HAP-1 (cell line): ENCODE results near the gene VCL.
"Not testable (repeated sequence)": the region's sequence is repeated elsewhere in the genome, so short reads cannot be mapped to it uniquely, and the experiment has no call there.

Experiments
- DNase-seq, 2 experiments: peaks; one replicate each; pipeline ENCODE4 v3.0.0-alpha.2; 2016 to 2020; ENCODE audit warnings: low spot score in 2 of 2
- H3K27me3 ChIP-seq: fragments of 250-450 bp; sonication (Bioruptor Pico); 2 replicates; pipeline ENCODE4 v1.5.1; 2020; ENCODE audit warnings: low read depth, mild to moderate bottlenecking, moderate library complexity
- H3K36me3 ChIP-seq: fragments of 250-450 bp; sonication (Bioruptor Pico); replicated peaks from 2 replicates; pipeline ENCODE4 v1.5.1; 2020; ENCODE audit warnings: mild to moderate bottlenecking
- H3K4me1 ChIP-seq: fragments of 250-450 bp; sonication (Bioruptor Pico); 2 replicates; pipeline ENCODE4 v1.5.1; 2020; ENCODE audit warnings: mild to moderate bottlenecking
- H3K4me3 ChIP-seq: fragments of 250-450 bp; sonication (Bioruptor Pico); 2 replicates; pipeline ENCODE4 v1.5.1; 2020; ENCODE audit warnings: mild to moderate bottlenecking, moderate library complexity
- H3K9me3 ChIP-seq: fragments of 250-450 bp; sonication (Bioruptor Pico); 2 replicates; pipeline ENCODE4 v1.5.1; 2020; ENCODE audit warnings: mild to moderate bottlenecking, moderate library complexity
- in situ Hi-C: fragments of 300-500 bp; cut with MboI; formaldehyde crosslinking; loops from 3 replicates; pipeline ENCODE4 v1.14.3; 2020; ENCODE audit warnings: low sequenced_read_pairs, inconsistent platforms, mixed read lengths

The VCL gene

DNA sequence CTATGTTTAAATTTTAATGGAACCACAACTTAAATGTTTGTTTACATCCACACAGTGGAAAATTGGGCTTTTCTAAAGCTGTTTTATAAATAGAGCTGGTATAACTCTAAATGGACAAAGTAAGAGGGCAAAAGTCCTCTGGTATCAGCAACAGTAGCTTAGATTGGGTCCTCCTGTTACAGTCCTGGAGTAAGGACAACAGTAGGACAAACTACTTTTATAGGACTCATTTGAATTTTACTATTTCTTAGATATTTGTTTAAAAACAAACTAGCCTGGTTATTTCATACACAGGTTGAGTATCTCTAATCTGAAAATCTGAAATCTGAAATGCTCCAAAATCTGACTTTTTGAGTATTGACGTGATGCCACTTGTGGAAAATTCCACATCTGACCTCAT lies 8.4 kb downstream of the VCL start:
- Histone ChIP-seq H3K27me3 (no peaks in the 10 kb centered on the region), H3K9me3 (no peaks in the 10 kb centered on the region), H3K4me3 (no peak overlapping the region), H3K36me3 (peaks cover 17% of the 10 kb centered on the region), H3K4me1 (peaks cover 58% of the 10 kb centered on the region)
- DNase-seq = no peak
- in situ Hi-C loops = no loop called here

GRCh38 chr10:74008212-74008731 lies 10.4 kb downstream of the VCL start:
- peaks cover 55% of the 10 kb centered on the region for H3K4me1 ChIP-seq
- in situ Hi-C loops = no loop called here
- no peaks in the 10 kb centered on the region for H3K27me3 ChIP-seq
- peaks cover 8% of the 10 kb centered on the region for H3K36me3 ChIP-seq
- no peak overlapping the region for H3K4me3 ChIP-seq
- no peaks in the 10 kb centered on the region for H3K9me3 ChIP-seq
- DNase-seq = peak; percentile 58 to 90

DNA sequence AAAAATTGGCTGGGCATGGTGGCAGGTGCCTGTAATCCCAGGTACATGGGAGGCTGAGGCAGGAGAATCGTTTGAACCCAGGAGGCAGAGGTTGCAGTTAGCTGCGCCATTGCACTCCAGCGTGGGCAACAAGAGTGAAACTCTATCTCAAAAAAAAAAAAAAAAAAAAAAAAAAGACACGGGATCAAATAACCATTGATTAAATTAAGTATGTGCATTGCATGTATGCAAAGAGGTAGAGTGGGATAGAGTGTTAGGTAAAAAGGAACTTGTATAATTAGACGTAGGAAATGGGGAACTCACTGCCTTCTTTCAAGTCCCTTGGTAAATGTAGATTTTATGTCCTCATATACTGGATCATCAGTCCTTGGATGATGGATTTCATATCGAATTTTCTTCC lies 13.1 kb downstream of the VCL start:
- Histone ChIP-seq H3K9me3 (no peaks in the 10 kb centered on the region), H3K4me1 (peaks cover 52% of the 10 kb centered on the region), H3K27me3 (no peaks in the 10 kb centered on the region), H3K36me3 (no peaks in the 10 kb centered on the region), H3K4me3 (no peak overlapping the region)
- in situ Hi-C loops = no loop called here
- DNase-seq = no peak

GRCh38 chr10:74011770-74012169 lies 13.9 kb downstream of the VCL start:
- Histone ChIP-seq H3K4me3 (no peak overlapping the region), H3K27me3 (no peaks in the 10 kb centered on the region), H3K9me3 (no peaks in the 10 kb centered on the region), H3K4me1 (peaks cover 45% of the 10 kb centered on the region), H3K36me3 (no peaks in the 10 kb centered on the region)
- peak; percentile 87 to 99 for DNase-seq
- in situ Hi-C loops = no loop called here

- H3K9me3 ChIP-seq = no peaks in the 10 kb centered on the region
- H3K4me1 ChIP-seq = peaks cover 38% of the 10 kb centered on the region
- DNase-seq = no peak
- H3K36me3 ChIP-seq = no peaks in the 10 kb centered on the region
- no peak overlapping the region for H3K4me3 ChIP-seq
- no peaks in the 10 kb centered on the region for H3K27me3 ChIP-seq
- in situ Hi-C loops = no loop called here
Observed at GRCh38 chr10:74012480-74012879, 14.6 kb downstream of the VCL start.

- H3K4me3 ChIP-seq = no peak overlapping the region
Observed at GRCh38 chr10:74013004-74013403, 15.1 kb downstream of the VCL start.

DNA sequence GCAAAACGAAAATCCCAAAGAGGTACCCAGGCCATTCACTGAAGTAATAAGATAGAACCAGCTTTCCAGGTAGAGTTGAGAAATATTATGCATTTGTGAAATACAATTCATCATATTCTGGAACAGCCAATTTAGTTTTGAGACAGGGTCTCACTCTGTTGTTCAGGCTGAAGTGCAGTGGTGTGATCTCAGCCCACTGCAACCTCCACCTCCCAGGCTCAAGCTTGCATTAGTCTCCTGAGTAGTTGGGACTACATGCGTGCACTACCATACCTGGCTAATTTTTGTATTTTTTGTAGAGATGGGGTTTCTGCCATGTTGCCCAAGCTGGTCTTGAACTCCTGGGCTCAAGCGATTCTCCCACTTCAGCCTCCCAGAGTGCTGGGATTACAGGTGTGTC lies 16.7 kb downstream of the VCL start:
- H3K9me3 ChIP-seq, H3K36me3 ChIP-seq, H3K4me3 ChIP-seq, DNase-seq, H3K27me3 ChIP-seq, in situ Hi-C loops: not testable (repeated sequence)
- peaks cover 25% of the 10 kb centered on the region for H3K4me1 ChIP-seq

More at GRCh38 chr10:74013004-74013403, 15.1 kb downstream of the VCL start:
- no peaks in the 10 kb centered on the region for H3K27me3 ChIP-seq
- in situ Hi-C loops = no loop called here
- H3K9me3 ChIP-seq = no peaks in the 10 kb centered on the region
- no peak for DNase-seq
- H3K4me1 ChIP-seq = peaks cover 32% of the 10 kb centered on the region
- H3K36me3 ChIP-seq = no peaks in the 10 kb centered on the region

DNA sequence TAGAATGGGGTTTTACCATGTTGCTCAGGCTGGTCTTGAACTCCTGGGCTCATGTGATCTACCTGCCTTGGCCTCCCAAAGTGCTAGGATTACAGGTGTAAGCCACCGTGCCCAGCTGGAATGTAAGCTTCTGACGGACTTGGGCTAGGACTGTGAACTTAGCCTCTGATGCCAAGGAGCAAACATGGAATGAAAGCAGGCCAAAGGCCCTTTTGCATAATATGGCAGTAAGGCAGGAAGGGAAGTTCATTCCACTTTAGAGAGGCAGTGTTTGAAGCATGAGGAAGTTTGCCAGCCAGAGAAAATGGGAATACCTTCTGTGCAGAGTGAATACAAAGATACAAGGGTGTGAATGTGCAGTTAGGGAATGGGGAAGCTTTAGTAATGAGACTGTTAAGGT lies 20.3 kb downstream of the VCL start:
- in situ Hi-C loops = no loop called here
- Histone ChIP-seq H3K36me3 (peaks cover 2% of the 10 kb centered on the region; the same call in 1 of the 2 replicates), H3K4me3 (no peak overlapping the region), H3K27me3 (no peaks in the 10 kb centered on the region), H3K9me3 (no peaks in the 10 kb centered on the region), H3K4me1 (peaks cover 37% of the 10 kb centered on the region)
- no peak for DNase-seq

DNA sequence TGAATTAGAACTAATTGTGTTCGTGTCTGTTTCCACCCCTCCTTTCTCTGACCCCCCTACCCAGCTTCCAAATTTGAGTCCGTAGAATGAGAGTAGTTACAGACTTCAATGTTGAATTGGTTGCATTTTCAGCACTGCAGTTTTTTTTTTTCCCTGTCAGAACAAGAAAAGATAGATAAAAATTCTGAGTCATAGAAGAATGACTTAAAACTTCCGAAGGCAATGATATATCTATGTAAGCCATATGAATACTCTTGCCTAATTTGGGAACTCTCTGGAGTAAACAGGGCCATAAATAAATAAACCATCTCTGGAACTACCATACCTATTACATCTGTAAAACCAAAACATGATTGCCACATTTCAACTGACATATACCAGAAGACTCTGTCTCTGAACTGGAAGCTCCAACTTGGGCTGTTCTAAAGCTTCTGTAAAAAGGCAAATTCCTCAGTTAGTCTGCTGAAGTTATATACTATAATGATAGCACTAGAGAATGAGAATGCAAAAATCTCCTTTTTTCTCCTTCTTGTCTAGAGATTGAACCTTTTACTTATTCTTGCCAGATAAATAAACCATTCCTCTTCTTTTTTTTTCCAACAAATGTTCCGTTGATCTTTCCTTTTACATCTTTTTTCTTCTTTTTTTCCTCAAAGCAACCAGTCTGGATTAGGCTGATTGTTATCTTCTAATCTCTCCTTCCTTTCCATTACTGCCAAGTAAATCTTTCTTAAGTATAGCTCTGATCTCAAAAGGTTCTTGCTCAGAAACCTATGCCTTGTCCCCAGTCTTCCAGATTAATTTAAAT lies 23.5 kb downstream of the VCL start:
- H3K36me3 ChIP-seq = peaks cover 2% of the 10 kb centered on the region; the same call in 1 of the 2 replicates
- in situ Hi-C loops = no loop called here

DNA sequence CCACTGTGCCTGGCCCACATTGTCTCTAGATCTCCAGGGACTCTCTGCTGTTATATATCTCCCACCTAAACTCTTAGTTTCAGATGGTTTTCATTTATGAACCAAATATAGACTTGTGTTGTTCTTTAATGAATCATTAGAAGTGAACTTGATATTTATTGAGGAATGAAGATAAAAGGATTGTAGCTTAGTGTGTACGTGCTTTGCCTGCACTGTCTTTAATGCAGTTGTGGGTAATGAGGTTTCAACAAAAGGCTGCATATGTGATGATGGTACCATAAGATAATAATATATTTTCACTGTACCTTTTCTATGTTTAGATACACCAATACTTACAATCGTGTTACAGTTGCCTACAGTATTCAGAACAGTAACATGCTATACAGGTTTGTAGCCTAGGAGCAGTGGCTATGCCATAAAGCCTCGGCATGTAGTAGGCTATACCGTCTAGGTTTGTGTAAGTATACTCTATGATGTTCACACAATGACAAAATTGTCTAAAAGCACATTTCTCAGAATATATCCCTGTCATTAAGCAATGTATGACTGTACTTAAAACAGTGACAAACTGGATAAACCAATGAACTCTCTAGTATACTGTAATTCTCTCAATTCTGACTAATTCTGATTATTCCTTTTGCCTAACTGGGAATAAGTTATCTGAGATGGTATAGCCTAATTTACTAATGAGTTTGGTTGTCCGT lies 25.2 kb downstream of the VCL start:
- DNase-seq = no peak
- Histone ChIP-seq H3K27me3 (no peaks in the 10 kb centered on the region), H3K4me1 (peaks cover 56% of the 10 kb centered on the region), H3K4me3 (no peak overlapping the region), H3K9me3 (no peaks in the 10 kb centered on the region), H3K36me3 (peaks cover 2% of the 10 kb centered on the region; the same call in 1 of the 2 replicates)
- in situ Hi-C loops = no loop called here

More for the DNA sequence above, 23.5 kb downstream of the VCL start:
- Histone ChIP-seq H3K27me3 (no peaks in the 10 kb centered on the region), H3K4me1 (peaks cover 56% of the 10 kb centered on the region), H3K4me3 (no peak overlapping the region), H3K9me3 (no peaks in the 10 kb centered on the region)
- peak in 1 of 2 experiments; percentile 57 for DNase-seq

DNA sequence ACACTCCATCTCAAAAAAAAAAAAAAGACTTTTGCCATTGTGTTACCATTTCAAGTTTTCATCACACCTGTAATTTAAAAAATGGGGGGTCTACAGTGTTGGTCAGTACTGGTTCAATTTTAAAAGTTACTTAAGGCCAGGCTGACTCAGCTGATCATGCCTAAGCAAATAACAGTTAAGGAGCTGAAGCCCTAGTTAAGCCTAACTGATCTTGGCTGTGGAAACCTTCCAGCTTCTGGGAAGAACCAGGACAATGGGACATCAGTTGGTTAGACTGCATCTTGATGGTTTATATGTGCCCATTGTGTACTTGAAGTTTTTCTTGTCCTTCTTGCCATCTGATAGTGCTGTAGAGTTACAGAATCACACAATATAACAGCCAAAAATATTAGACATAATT lies 26.7 kb downstream of the VCL start:
- Histone ChIP-seq H3K9me3 (no peaks in the 10 kb centered on the region), H3K4me3 (no peak overlapping the region), H3K4me1 (peaks cover 53% of the 10 kb centered on the region), H3K27me3 (no peaks in the 10 kb centered on the region), H3K36me3 (no peaks in the 10 kb centered on the region; the same call in 1 of the 2 replicates)
- in situ Hi-C loops = no loop called here
- DNase-seq = no peak

- no peaks in the 10 kb centered on the region; the same call in 1 of the 2 replicates for H3K36me3 ChIP-seq
- in situ Hi-C loops = no loop called here
- no peak overlapping the region for H3K4me3 ChIP-seq
- no peak for DNase-seq
- no peaks in the 10 kb centered on the region for H3K27me3 ChIP-seq
- H3K9me3 ChIP-seq = no peaks in the 10 kb centered on the region
- H3K4me1 ChIP-seq = peaks cover 49% of the 10 kb centered on the region
Observed at GRCh38 chr10:74025380-74025978, 27.6 kb downstream of the VCL start.

- no peak for DNase-seq
- Histone ChIP-seq H3K4me1 (peaks cover 52% of the 10 kb centered on the region), H3K9me3 (no peaks in the 10 kb centered on the region), H3K27me3 (no peaks in the 10 kb centered on the region), H3K36me3 (no peaks in the 10 kb centered on the region; the same call in 1 of the 2 replicates), H3K4me3 (no peak overlapping the region)
- in situ Hi-C loops = no loop called here
Observed at GRCh38 chr10:74026428-74027015, 28.6 kb downstream of the VCL start.
